Measurements from ENCODE around the gene CARD18. TPM values are rescaled to one million over a fixed set of nuclear protein-coding genes. Genes with fewer than 3 reads are reported as not detected.

The CARD18 gene
- total RNA-seq, 2 experiments from 2014 or later = not detected

DNA sequence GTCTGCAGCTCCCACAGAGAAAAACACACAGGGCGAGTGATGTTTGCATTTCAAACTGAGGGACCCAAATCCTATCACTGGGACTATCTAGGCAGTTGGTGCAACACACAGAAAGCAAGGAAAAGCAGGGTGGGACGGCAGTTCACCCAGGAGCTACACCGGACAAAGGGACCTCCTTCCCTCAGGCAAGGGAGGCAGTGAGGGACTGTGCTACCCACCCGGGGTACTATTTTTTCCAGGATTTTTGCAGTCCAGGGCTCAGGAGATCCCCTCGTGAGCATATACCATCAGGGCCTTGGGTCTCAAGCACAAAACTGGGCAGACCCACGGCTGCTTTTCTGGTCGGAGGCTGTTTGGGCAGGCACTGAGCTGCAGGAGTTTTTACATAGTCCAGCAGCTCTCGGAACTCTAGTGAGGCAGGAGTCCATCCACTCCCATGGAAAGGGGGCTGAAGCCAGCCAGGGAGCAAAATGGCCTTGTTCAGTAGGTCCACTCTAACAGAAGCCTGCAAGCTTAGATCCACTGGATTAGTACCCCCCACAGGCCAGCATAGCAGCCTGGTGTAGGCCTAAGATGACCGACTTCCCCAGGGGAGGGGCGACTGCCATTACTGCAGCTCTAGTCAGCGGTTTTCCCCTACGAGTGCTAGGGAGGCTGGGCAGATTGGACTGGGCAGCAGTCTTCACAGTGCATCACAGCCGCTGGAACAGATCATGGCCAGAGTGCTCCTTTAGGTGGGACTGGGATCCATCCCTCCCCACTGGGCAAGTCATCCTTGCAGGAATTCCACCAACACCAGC, 28.2 kb downstream of the CARD18 start:
- POLR2A ChIA-PET = no interaction called here
- CTCF ChIA-PET = no interaction called here
- Histone ChIP-seq H3K4me1 (ENCODE audit: insufficient read depth, low read length) (no peaks in the 10 kb centered on the region), H3K9me3 (ENCODE audit: control insufficient read depth in 1 of 2, insufficient read depth in 1 of 2, low read length in 2 of 2) (no peaks in the 10 kb centered on the region), H3K4me3 (ENCODE audit: low read length) (no peak overlapping the region), H3K27ac (ENCODE audit: low read depth in 1 of 2, low read length in 2 of 2) (no peak overlapping the region), H3K27me3 (ENCODE audit: control insufficient read depth in 1 of 2, insufficient read depth in 2 of 2, low read length in 2 of 2) (no peaks in the 10 kb centered on the region), H3K36me3 (ENCODE audit: insufficient read depth, low read length) (no peaks in the 10 kb centered on the region)
- no peak overlapping the region for H3K4me3 Mint-ChIP-seq
- DNase-seq (no peak), ATAC-seq (ENCODE audit: poor library complexity) (no peak)
- peaks cover 12% of the 10 kb centered on the region for H3K27me3 Mint-ChIP-seq
- TF ChIP-seq, protein P1, sequence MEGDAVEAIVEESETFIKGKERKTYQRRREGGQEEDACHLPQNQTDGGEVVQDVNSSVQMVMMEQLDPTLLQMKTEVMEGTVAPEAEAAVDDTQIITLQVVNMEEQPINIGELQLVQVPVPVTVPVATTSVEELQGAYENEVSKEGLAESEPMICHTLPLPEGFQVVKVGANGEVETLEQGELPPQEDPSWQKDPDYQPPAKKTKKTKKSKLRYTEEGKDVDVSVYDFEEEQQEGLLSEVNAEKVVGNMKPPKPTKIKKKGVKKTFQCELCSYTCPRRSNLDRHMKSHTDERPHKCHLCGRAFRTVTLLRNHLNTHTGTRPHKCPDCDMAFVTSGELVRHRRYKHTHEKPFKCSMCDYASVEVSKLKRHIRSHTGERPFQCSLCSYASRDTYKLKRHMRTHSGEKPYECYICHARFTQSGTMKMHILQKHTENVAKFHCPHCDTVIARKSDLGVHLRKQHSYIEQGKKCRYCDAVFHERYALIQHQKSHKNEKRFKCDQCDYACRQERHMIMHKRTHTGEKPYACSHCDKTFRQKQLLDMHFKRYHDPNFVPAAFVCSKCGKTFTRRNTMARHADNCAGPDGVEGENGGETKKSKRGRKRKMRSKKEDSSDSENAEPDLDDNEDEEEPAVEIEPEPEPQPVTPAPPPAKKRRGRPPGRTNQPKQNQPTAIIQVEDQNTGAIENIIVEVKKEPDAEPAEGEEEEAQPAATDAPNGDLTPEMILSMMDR (IDR thresholded peaks at IDR 0.05) = no peak
- intact Hi-C loops (cut with DNase I, micrococcal nuclease) = no loop called here
- H3K9me3 Mint-ChIP-seq = no peaks in the 10 kb centered on the region
- no peaks in the 10 kb centered on the region for H3K36me3 Mint-ChIP-seq (ENCODE audit: low read depth)
- H3K4me1 Mint-ChIP-seq (ENCODE audit: low read depth) = peaks cover 15% of the 10 kb centered on the region
- H3K27ac Mint-ChIP-seq = no peak overlapping the region

DNA sequence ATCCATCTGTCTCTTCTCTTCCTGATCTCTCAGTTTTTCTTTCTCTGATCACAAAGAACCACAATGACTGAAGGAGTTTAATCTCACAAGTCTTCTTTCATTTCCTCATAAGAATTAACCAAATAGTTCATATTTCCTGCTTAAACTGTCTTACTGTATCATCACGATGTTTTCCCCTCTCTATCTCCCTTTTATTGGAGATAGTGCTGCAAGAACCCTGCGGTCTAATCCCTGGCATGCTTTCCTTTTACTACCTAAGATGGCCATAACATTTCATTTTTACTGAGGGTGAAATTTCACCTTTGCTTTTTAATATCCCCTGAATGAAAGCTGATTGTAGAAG, 28.9 kb downstream of the CARD18 start:
- Histone ChIP-seq H3K36me3 (ENCODE audit: insufficient read depth, low read length) (no peaks in the 10 kb centered on the region), H3K27ac (ENCODE audit: low read depth in 1 of 2, low read length in 2 of 2) (no peak overlapping the region), H3K27me3 (ENCODE audit: control insufficient read depth in 1 of 2, insufficient read depth in 2 of 2, low read length in 2 of 2) (no peaks in the 10 kb centered on the region), H3K4me3 (ENCODE audit: low read length) (no peak overlapping the region), H3K9me3 (ENCODE audit: control insufficient read depth in 1 of 2, insufficient read depth in 1 of 2, low read length in 2 of 2) (no peaks in the 10 kb centered on the region), H3K4me1 (ENCODE audit: insufficient read depth, low read length) (no peaks in the 10 kb centered on the region)
- DNase-seq (no peak), ATAC-seq (ENCODE audit: poor library complexity) (no peak)
- ChIA-PET POLR2A (no interaction called here), CTCF (no interaction called here)
- intact Hi-C loops (cut with DNase I, micrococcal nuclease) = no loop called here
- H3K27me3 Mint-ChIP-seq = peaks cover 12% of the 10 kb centered on the region
- H3K4me3 Mint-ChIP-seq = no peak overlapping the region
- no peaks in the 10 kb centered on the region for H3K36me3 Mint-ChIP-seq (ENCODE audit: low read depth)
- peaks cover 15% of the 10 kb centered on the region for H3K4me1 Mint-ChIP-seq (ENCODE audit: low read depth)
- H3K9me3 Mint-ChIP-seq = no peaks in the 10 kb centered on the region
- H3K27ac Mint-ChIP-seq = no peak overlapping the region
- TF ChIP-seq, protein P1 (IDR thresholded peaks at IDR 0.05) = no peak

- intact Hi-C loops (cut with DNase I, micrococcal nuclease) = no loop called here
- Histone ChIP-seq H3K9me3 (ENCODE audit: control insufficient read depth in 1 of 2, insufficient read depth in 1 of 2, low read length in 2 of 2) (no peaks in the 10 kb centered on the region), H3K36me3 (ENCODE audit: insufficient read depth, low read length) (no peaks in the 10 kb centered on the region), H3K4me1 (ENCODE audit: insufficient read depth, low read length) (no peaks in the 10 kb centered on the region), H3K27ac (ENCODE audit: low read depth in 1 of 2, low read length in 2 of 2) (no peak overlapping the region), H3K4me3 (ENCODE audit: low read length) (no peak overlapping the region), H3K27me3 (ENCODE audit: control insufficient read depth in 1 of 2, insufficient read depth in 2 of 2, low read length in 2 of 2) (no peaks in the 10 kb centered on the region)
- no peak overlapping the region for H3K27ac Mint-ChIP-seq
- H3K4me1 Mint-ChIP-seq (ENCODE audit: low read depth) = peaks cover 15% of the 10 kb centered on the region
- no peaks in the 10 kb centered on the region for H3K36me3 Mint-ChIP-seq (ENCODE audit: low read depth)
- ChIA-PET CTCF (no interaction called here), POLR2A (no interaction called here)
- peaks cover 12% of the 10 kb centered on the region for H3K27me3 Mint-ChIP-seq
- no peak overlapping the region for H3K4me3 Mint-ChIP-seq
- ATAC-seq (ENCODE audit: poor library complexity) (no peak), DNase-seq (no peak)
- no peaks in the 10 kb centered on the region for H3K9me3 Mint-ChIP-seq
- TF ChIP-seq, protein P1 (IDR thresholded peaks at IDR 0.05) = no peak
These were observed 29.5 kb downstream of the CARD18 start for GRCh38 chr11:105109855-105110687.
